DND-41 (cell line): ENCODE data around the gene TFEC.

Source experiments
- ATAC-seq: fragments of 200-7000 bp; cut with Tn5 transposase; 3 replicates; pipeline ENCODE4 v1.9.1; 2021; ENCODE audit warnings: low read depth; ENCODE audit not compliant: insufficient read depth
- DNase-seq: peaks from one replicate; pipeline ENCODE4 v3.0.0-alpha.2; 2020
- H2AFZ ChIP-seq: 2 replicates; pipeline ENCODE4 v1.6.0; 2012; ENCODE audit warnings: low read depth, low read length
- H3K27ac ChIP-seq: 2 replicates; pipeline ENCODE4 v1.5.1; 2012; ENCODE audit warnings: low read length, inconsistent platforms
- H3K27me3 ChIP-seq: fragments of 200-600 bp; sonication (generic); 2 replicates; pipeline ENCODE4 v1.6.0; 2012; ENCODE audit warnings: low read length, mild to moderate bottlenecking, inconsistent platforms; ENCODE audit not compliant: insufficient read depth, poor library complexity
- H3K36me3 ChIP-seq: 2 replicates; pipeline ENCODE4 v1.5.1; 2012; ENCODE audit warnings: low read length, inconsistent platforms; ENCODE audit not compliant: insufficient read depth
- H3K4me1 ChIP-seq: 2 replicates; pipeline ENCODE4 v1.5.1; 2012; ENCODE audit warnings: mild to moderate bottlenecking, low read length; ENCODE audit not compliant: insufficient read depth
- H3K4me2 ChIP-seq: 2 replicates; pipeline ENCODE4 v1.6.0; 2012; ENCODE audit warnings: mild to moderate bottlenecking, moderate library complexity, low read length, inconsistent platforms; ENCODE audit not compliant: insufficient read depth
- H3K4me3 ChIP-seq, 2 experiments: fragments of 200-600 bp in 1 of 2; shearing (Covaris generic) in 1 of 2; 2 replicates each; pipeline ENCODE4 v1.5.1; 2012 to 2016; ENCODE audit warnings: inconsistent platforms in 2 of 2, low read length in 2 of 2, mild to moderate bottlenecking in 2 of 2, low read depth in 1 of 2, moderate library complexity in 1 of 2
- H3K79me2 ChIP-seq: 2 replicates; pipeline ENCODE4 v1.6.0; 2012; ENCODE audit warnings: low read length, inconsistent platforms; ENCODE audit not compliant: insufficient read depth
- H3K9ac ChIP-seq: 2 replicates; pipeline ENCODE4 v1.6.0; 2012; ENCODE audit warnings: low read depth, mild to moderate bottlenecking, inconsistent platforms, low read length, moderate library complexity
- H3K9me3 ChIP-seq: 2 replicates; pipeline ENCODE4 v1.5.1; 2012; ENCODE audit warnings: low read length, moderate library complexity, mild to moderate bottlenecking, inconsistent platforms; ENCODE audit not compliant: insufficient read depth, severe bottlenecking
- H4K20me1 ChIP-seq: 2 replicates; pipeline ENCODE4 v1.6.0; 2012; ENCODE audit warnings: low read length; ENCODE audit not compliant: insufficient read depth
- EZH2 ChIP-seq: IDR thresholded peaks from 3 replicates; pipeline ENCODE4 v1.6.1; 2012; ENCODE audit warnings: borderline replicate concordance, low read depth, mild to moderate bottlenecking, moderate library complexity, low read length, inconsistent platforms; ENCODE audit not compliant: severe bottlenecking
- TF ChIP-seq, protein P1 (sequence below): IDR thresholded peaks from 2 replicates; pipeline ENCODE4 v1.5.1; 2012; ENCODE audit warnings: borderline replicate concordance, low read length, moderate library complexity, mild to moderate bottlenecking; ENCODE audit not compliant: poor library complexity, severe bottlenecking; ENCODE audit errors: extremely low read depth

TFEC gene

DNA sequence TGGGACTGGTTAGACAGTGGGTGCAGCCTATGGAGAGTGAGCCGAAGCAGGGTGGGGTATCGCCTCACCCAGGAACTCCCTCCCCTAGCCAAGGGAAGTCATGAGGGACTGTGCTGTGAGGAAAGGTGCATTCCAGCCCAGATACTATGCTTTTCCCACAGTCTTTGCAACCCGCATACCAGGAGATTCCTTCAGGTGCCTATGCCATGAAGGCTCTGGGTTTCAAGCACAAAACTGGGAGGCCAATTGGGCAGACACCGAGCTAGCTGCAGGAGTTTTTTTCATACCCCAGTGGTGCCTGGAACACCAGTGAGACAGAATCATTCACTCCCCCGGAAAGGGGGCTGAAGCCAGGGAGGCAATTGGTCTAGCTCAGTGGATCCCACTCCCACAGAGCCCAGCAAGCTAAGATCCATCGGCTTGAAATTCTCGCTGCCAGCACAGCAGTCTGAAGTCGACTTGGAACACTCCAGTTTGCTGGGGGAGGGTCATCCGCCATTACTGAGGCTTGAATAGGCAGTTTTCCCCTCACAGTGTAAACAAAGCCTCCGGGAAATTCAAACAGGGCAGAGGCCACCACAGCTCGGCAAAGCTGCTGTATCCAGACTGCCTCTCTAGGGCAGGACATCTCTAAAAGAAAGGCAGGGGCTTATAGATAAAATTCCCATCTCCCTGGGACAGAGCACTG is 141.4 kb downstream of the TFEC start:
- H4K20me1 ChIP-seq = no peaks in the 10 kb centered on the region
- no peak overlapping the region for H3K9ac ChIP-seq
- TF ChIP-seq, protein P1, sequence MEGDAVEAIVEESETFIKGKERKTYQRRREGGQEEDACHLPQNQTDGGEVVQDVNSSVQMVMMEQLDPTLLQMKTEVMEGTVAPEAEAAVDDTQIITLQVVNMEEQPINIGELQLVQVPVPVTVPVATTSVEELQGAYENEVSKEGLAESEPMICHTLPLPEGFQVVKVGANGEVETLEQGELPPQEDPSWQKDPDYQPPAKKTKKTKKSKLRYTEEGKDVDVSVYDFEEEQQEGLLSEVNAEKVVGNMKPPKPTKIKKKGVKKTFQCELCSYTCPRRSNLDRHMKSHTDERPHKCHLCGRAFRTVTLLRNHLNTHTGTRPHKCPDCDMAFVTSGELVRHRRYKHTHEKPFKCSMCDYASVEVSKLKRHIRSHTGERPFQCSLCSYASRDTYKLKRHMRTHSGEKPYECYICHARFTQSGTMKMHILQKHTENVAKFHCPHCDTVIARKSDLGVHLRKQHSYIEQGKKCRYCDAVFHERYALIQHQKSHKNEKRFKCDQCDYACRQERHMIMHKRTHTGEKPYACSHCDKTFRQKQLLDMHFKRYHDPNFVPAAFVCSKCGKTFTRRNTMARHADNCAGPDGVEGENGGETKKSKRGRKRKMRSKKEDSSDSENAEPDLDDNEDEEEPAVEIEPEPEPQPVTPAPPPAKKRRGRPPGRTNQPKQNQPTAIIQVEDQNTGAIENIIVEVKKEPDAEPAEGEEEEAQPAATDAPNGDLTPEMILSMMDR = no peak
- no peak for TF ChIP-seq EZH2
- H3K4me1 ChIP-seq = no peaks in the 10 kb centered on the region
- no peak overlapping the region for H2AFZ ChIP-seq
- H3K9me3 ChIP-seq = no peaks in the 10 kb centered on the region
- no peak overlapping the region for H3K4me2 ChIP-seq
- DNase-seq (no peak), ATAC-seq (no peak)
- no peak overlapping the region for H3K27ac ChIP-seq
- no peaks in the 10 kb centered on the region for H3K36me3 ChIP-seq
- H3K27me3 ChIP-seq = no peaks in the 10 kb centered on the region
- no peak overlapping the region for H3K4me3 ChIP-seq
- H3K79me2 ChIP-seq = no peaks in the 10 kb centered on the region

- Histone ChIP-seq H3K4me2 (no peak overlapping the region), H3K79me2 (no peaks in the 10 kb centered on the region), H3K27me3 (no peaks in the 10 kb centered on the region), H3K27ac (no peak overlapping the region), H3K9ac (no peak overlapping the region), H2AFZ (no peak overlapping the region), H3K4me3 (no peak overlapping the region), H4K20me1 (no peaks in the 10 kb centered on the region), H3K4me1 (no peaks in the 10 kb centered on the region), H3K36me3 (no peaks in the 10 kb centered on the region), H3K9me3 (no peaks in the 10 kb centered on the region)
- DNase-seq = no peak
- TF ChIP-seq, protein P1 = no peak
- TF ChIP-seq EZH2 = no peak
- no peak for ATAC-seq
These were observed 145.0 kb downstream of the TFEC start for GRCh38 chr7:115885550-115885949.
